Measurements from ENCODE around the gene NCOA6. TPM values are rescaled to one million over a fixed set of nuclear protein-coding genes. Genes with fewer than 3 reads are reported as not detected.

Gene NCOA6
- total RNA-seq, 1 donor from 2014 or later: 45.6 TPM

- Mint-ChIP-seq H3K9me3 (ENCODE audit: unreplicated experiment) (peaks cover 29% of the 10 kb centered on the region), H3K4me3 (ENCODE audit: unreplicated experiment) (peak overlapping the region; percentile 78), H3K27ac (ENCODE audit: unreplicated experiment) (peak overlapping the region; percentile 91), H3K36me3 (ENCODE audit: unreplicated experiment) (peaks cover 5% of the 10 kb centered on the region), H3K27me3 (ENCODE audit: unreplicated experiment) (peaks cover 19% of the 10 kb centered on the region), H3K4me1 (ENCODE audit: low read depth, unreplicated experiment) (peaks cover 31% of the 10 kb centered on the region)
- no peak for TF ChIP-seq CTCF (IDR thresholded peaks at IDR 0.05; ENCODE audit: partially characterized antibody, unreplicated experiment)
- peak; percentile 86 for DNase-seq
These were observed 116.2 kb downstream of the NCOA6 start for GRCh38 chr20:34709044-34709830.

- H3K36me3 Mint-ChIP-seq (ENCODE audit: unreplicated experiment): peaks cover 5% of the 10 kb centered on the region
- peaks cover 30% of the 10 kb centered on the region for H3K4me1 Mint-ChIP-seq (ENCODE audit: low read depth, unreplicated experiment)
- DNase-seq: peak; percentile 65
- H3K4me3 Mint-ChIP-seq (ENCODE audit: unreplicated experiment): peak overlapping the region; percentile 98
- H3K27me3 Mint-ChIP-seq (ENCODE audit: unreplicated experiment): peaks cover 20% of the 10 kb centered on the region
- peak overlapping the region; percentile 99 for H3K27ac Mint-ChIP-seq (ENCODE audit: unreplicated experiment)
- peaks cover 32% of the 10 kb centered on the region for H3K9me3 Mint-ChIP-seq (ENCODE audit: unreplicated experiment)
- peak; percentile 29 for TF ChIP-seq CTCF (IDR thresholded peaks at IDR 0.05; ENCODE audit: partially characterized antibody, unreplicated experiment)
These were observed 116.8 kb downstream of the NCOA6 start for GRCh38 chr20:34708621-34709043.

- Mint-ChIP-seq H3K4me3 (ENCODE audit: unreplicated experiment) (peak overlapping the region; percentile 98), H3K27me3 (ENCODE audit: unreplicated experiment) (peaks cover 24% of the 10 kb centered on the region), H3K27ac (ENCODE audit: unreplicated experiment) (peak overlapping the region; percentile 99), H3K9me3 (ENCODE audit: unreplicated experiment) (peaks cover 35% of the 10 kb centered on the region), H3K36me3 (ENCODE audit: unreplicated experiment) (peaks cover 5% of the 10 kb centered on the region), H3K4me1 (ENCODE audit: low read depth, unreplicated experiment) (peaks cover 33% of the 10 kb centered on the region)
- DNase-seq: no peak
- no peak for TF ChIP-seq CTCF (IDR thresholded peaks at IDR 0.05; ENCODE audit: partially characterized antibody, unreplicated experiment)
These were observed 118.3 kb downstream of the NCOA6 start for GRCh38 chr20:34706912-34707784.

- Mint-ChIP-seq H3K4me1 (ENCODE audit: low read depth, unreplicated experiment) (peaks cover 37% of the 10 kb centered on the region), H3K4me3 (ENCODE audit: unreplicated experiment) (peak overlapping the region; percentile 98)
These were observed 119.1 kb downstream of the NCOA6 start for GRCh38 chr20:34706302-34706875.

More at GRCh38 chr20:34706302-34706875, 119.1 kb downstream of the NCOA6 start:
- Mint-ChIP-seq H3K27ac (ENCODE audit: unreplicated experiment) (peak overlapping the region; percentile 98), H3K27me3 (ENCODE audit: unreplicated experiment) (peaks cover 24% of the 10 kb centered on the region), H3K9me3 (ENCODE audit: unreplicated experiment) (peaks cover 34% of the 10 kb centered on the region), H3K36me3 (ENCODE audit: unreplicated experiment) (peaks cover 5% of the 10 kb centered on the region)
- TF ChIP-seq CTCF (IDR thresholded peaks at IDR 0.05; ENCODE audit: partially characterized antibody, unreplicated experiment): no peak
- no peak for DNase-seq
